HepG2 (cell line): ENCODE measurements around the gene UCKL1. TPM values are rescaled to one million over a fixed set of nuclear protein-coding genes. Genes with fewer than 3 reads are reported as not detected.
A peak's percentile ranks its signal among the peaks of the same experiment; 100 is the strongest.

ENCODE experiments used
- ATAC-seq: fragments of 200-7000 bp; cut with Tn5 transposase; 3 replicates; pipeline ENCODE4 v1.9.1; 2020; ENCODE audit warnings: mild to moderate bottlenecking, moderate library complexity
- BruUV-seq: library from RNA; stranded (reverse); fragments of 400-500 nt; replicated peaks from 2 replicates; lab custom pipeline; 2021; lab: Mats Ljungman, UMichigan
- CTCF ChIA-PET: fragments of 300-600 bp; formaldehyde crosslinking; extraction: SDS; loops from one replicate; lab custom pipeline; 2021; ENCODE audit warnings: low total read pairs, inconsistent platforms, low intra/inter-chr PET ratio; lab: Yijun Ruan, JAX
- POLR2A ChIA-PET: fragments of 350-600 bp; sonication (Branson Sonifier 250); formaldehyde crosslinking; loops from one replicate; lab custom pipeline; 2020; ENCODE audit warnings: antibody characterized with exemption, inconsistent platforms; lab: Yijun Ruan, JAX
- DNase-seq: peaks from one replicate; pipeline ENCODE4 v3.0.0-alpha.2; 2015; ENCODE audit warnings: low spot score
- FAIRE-seq: peaks from 3 replicates; lab custom pipeline; 2011; peaks lifted over from hg19 to GRCh38; lab: Jason Lieb, UNC
- H2AFZ ChIP-seq: one replicate; pipeline ENCODE4 v1.6.1; 2011; ENCODE audit warnings: low read length, inconsistent platforms
- H3K27ac ChIP-seq: fragments of 300-600 bp; 3 replicates; pipeline ENCODE4 v1.8.0; 2011; ENCODE audit warnings: mixed run types, mild to moderate bottlenecking, mixed read lengths, low read length, inconsistent platforms; ENCODE audit not compliant: insufficient read depth; ENCODE audit errors: extremely low read length
- H3K27me3 ChIP-seq, 2 experiments: fragments of 200-600 bp in 1 of 2; 2 replicates in 1 of 2; 3 replicates in 1 of 2; pipeline versions ENCODE4 v1.6.0 to v1.8.0; 2011; ENCODE audit warnings: low read length in 2 of 2, mild to moderate bottlenecking in 2 of 2, moderate library complexity in 2 of 2, inconsistent platforms in 1 of 2; ENCODE audit not compliant: insufficient read depth in 2 of 2, control insufficient read depth in 1 of 2
- H3K36me3 ChIP-seq, 2 experiments: fragments of 200-600 bp in 1 of 2; replicated peaks in 1 of 2; 2 replicates in 1 of 2; 3 replicates in 1 of 2; pipeline versions ENCODE4 v1.5.1 to v1.8.0; 2011; ENCODE audit warnings: low read length in 2 of 2, inconsistent platforms in 1 of 2; ENCODE audit not compliant: insufficient read depth in 2 of 2, control insufficient read depth in 1 of 2
- H3K4me1 ChIP-seq: 2 replicates; pipeline ENCODE4 v1.5.1; 2012; ENCODE audit warnings: low read length, inconsistent platforms; ENCODE audit not compliant: insufficient read depth
- H3K4me2 ChIP-seq: 2 replicates; pipeline ENCODE4 v1.6.0; 2011; ENCODE audit warnings: low read depth, low read length, inconsistent platforms
- H3K4me3 ChIP-seq, 3 experiments: fragments of 200-600 bp in 1 of 3; sonication (generic), shearing (Covaris generic) in 1 of 3; replicated peaks in 1 of 3; 2 replicates each; pipeline ENCODE4 v1.5.1; 2011 to 2016; ENCODE audit warnings: low read length in 3 of 3, inconsistent platforms in 2 of 3, low read depth in 2 of 3, mild to moderate bottlenecking in 2 of 3, control low read depth in 1 of 3, mixed read lengths in 1 of 3; ENCODE audit not compliant: insufficient read depth in 1 of 3
- H3K79me2 ChIP-seq: one replicate; pipeline ENCODE4 v1.6.1; 2011; ENCODE audit warnings: low read length, inconsistent platforms; ENCODE audit not compliant: insufficient read depth
- H3K9ac ChIP-seq: 2 replicates; pipeline ENCODE4 v1.6.0; 2011; ENCODE audit warnings: mild to moderate bottlenecking, low read depth, low read length, inconsistent platforms; ENCODE audit not compliant: insufficient read depth
- H3K9me3 ChIP-seq: 2 replicates; pipeline ENCODE4 v1.5.1; 2012; ENCODE audit warnings: mild to moderate bottlenecking, low read length
- H4K20me1 ChIP-seq: 2 replicates; pipeline ENCODE4 v1.6.0; 2011; ENCODE audit warnings: inconsistent platforms, mild to moderate bottlenecking, low read length, moderate library complexity; ENCODE audit not compliant: insufficient read depth
- DMAP1 ChIP-seq: IDR thresholded peaks from 2 replicates; pipeline ENCODE4 v1.6.1; 2016
- HES4 ChIP-seq: sonication (generic); formaldehyde crosslinking; IDR thresholded peaks from 2 replicates; pipeline ENCODE4 v1.9.0; 2021; ENCODE audit warnings: mild to moderate bottlenecking, missing genetic modification reagents, borderline replicate concordance
- HMG20A ChIP-seq: IDR thresholded peaks from 2 replicates; pipeline ENCODE4 v1.6.1; 2016; ENCODE audit warnings: borderline replicate concordance
- LRRFIP1 ChIP-seq: sonication (generic); formaldehyde crosslinking; conservative IDR thresholded peaks from 2 replicates; pipeline ENCODE4 v1.4.0; 2020; ENCODE audit warnings: missing genetic modification reagents
- MAZ ChIP-seq, 2 experiments: sonication (generic) in 1 of 2; formaldehyde crosslinking in 1 of 2; IDR thresholded peaks; 2 replicates each; pipeline versions ENCODE4 v1.5.0 to v1.6.1; 2012 to 2020; ENCODE audit warnings: low read depth in 2 of 2, mild to moderate bottlenecking in 2 of 2, borderline replicate concordance in 1 of 2, improper control_type of control experiment in 1 of 2, low read length in 1 of 2, missing genetic modification reagents in 1 of 2, moderate library complexity in 1 of 2
- NFAT5 ChIP-seq: sonication (generic); formaldehyde crosslinking; IDR thresholded peaks from 2 replicates; pipeline ENCODE4 v1.4.0; 2020; ENCODE audit warnings: missing genetic modification reagents
- NFATC3 ChIP-seq: sonication (generic); formaldehyde crosslinking; IDR thresholded peaks from 2 replicates; pipeline ENCODE4 v1.5.1; 2020; ENCODE audit warnings: mild to moderate bottlenecking, missing genetic modification reagents
- NFE2L1 ChIP-seq: sonication (generic); formaldehyde crosslinking; IDR thresholded peaks from 2 replicates; pipeline ENCODE4 v1.4.0; 2020; ENCODE audit warnings: missing genetic modification reagents, mild to moderate bottlenecking, borderline replicate concordance
- TBX2 ChIP-seq: sonication (generic); formaldehyde crosslinking; IDR thresholded peaks from 2 replicates; pipeline ENCODE4 v1.5.0; 2020; ENCODE audit warnings: missing genetic modification reagents, mild to moderate bottlenecking, borderline replicate concordance
- ZFP41 ChIP-seq: sonication (generic); formaldehyde crosslinking; IDR thresholded peaks from 2 replicates; pipeline ENCODE4 v1.4.0; 2020; ENCODE audit warnings: mild to moderate bottlenecking, missing genetic modification reagents, borderline replicate concordance
- ZFX ChIP-seq: sonication (generic); formaldehyde crosslinking; IDR thresholded peaks from 2 replicates; pipeline ENCODE4 v1.4.0; 2020; ENCODE audit warnings: mild to moderate bottlenecking, low read depth, missing genetic modification reagents, moderate library complexity
- ZNF17 ChIP-seq: sonication (generic); formaldehyde crosslinking; IDR thresholded peaks from 2 replicates; pipeline ENCODE4 v1.5.0; 2020; ENCODE audit warnings: mild to moderate bottlenecking, missing genetic modification reagents
- ZNF224 ChIP-seq: sonication (generic); formaldehyde crosslinking; IDR thresholded peaks from 2 replicates; pipeline ENCODE4 v1.5.0; 2020; ENCODE audit warnings: mild to moderate bottlenecking, missing genetic modification reagents
- ZNF30 ChIP-seq: sonication (generic); formaldehyde crosslinking; IDR thresholded peaks from 2 replicates; pipeline ENCODE4 v1.5.0; 2020; ENCODE audit warnings: mild to moderate bottlenecking, missing genetic modification reagents
- ZNF556 ChIP-seq: sonication (generic); formaldehyde crosslinking; IDR thresholded peaks from 2 replicates; pipeline ENCODE4 v1.4.0; 2020; ENCODE audit warnings: mild to moderate bottlenecking, missing genetic modification reagents, borderline replicate concordance
- WGBS: methylation state at CpG from one replicate; pipeline ENCODE4 v1.1.6; 2017; ENCODE audit warnings: low lambda C conversion rate; 5-methylcytosine and 5-hydroxymethylcytosine counted together
- in situ Hi-C: cut with HindIII; loops from 2 replicates; pipeline ENCODE4 v1.10.0; 2017; ENCODE audit warnings: low pct_unique_long_range_greater_than_20kb; ENCODE audit not compliant: extremely low pct_ligation_motif_present
- intact Hi-C: fragments of 100-400 bp; cut with micrococcal nuclease; formaldehyde crosslinking; loops from one replicate; pipeline ENCODE4 v1.10.0; 2022; ENCODE audit not compliant: unreplicated experiment
- polyA plus RNA-seq, 8 experiments: library from polyadenylated mRNA; depleted of rRNA in 3 of 8; stranded (reverse) in 7 of 8; unstranded in 1 of 8; fragments of >200 nt; fragmentation: Illumina TruSeq in 4 of 8; extraction: Trizol in 4 of 8; gene quantifications; 2 replicates each; pipeline versions ENCODE4 v1.2.1 to v1.2.3, GENCODE V29; 2011 to 2016; ENCODE audit warnings: low read depth in 4 of 8, missing spikeins in 1 of 8, mixed read lengths in 1 of 8; ENCODE audit not compliant: insufficient read depth in 1 of 8
- total RNA-seq, 5 experiments: library from RNA; depleted of rRNA; stranded (reverse); fragments of >200 nt; fragmentation: Illumina TruSeq; extraction: Trizol; gene quantifications; 2 replicates each; pipeline ENCODE4 v1.2.3, GENCODE V29; 2016; ENCODE audit warnings: low read depth in 1 of 5

The UCKL1 gene
- total and polyA plus RNA-seq, 2 of the 13 experiments (the other 11 are each of a cell fraction or from before 2014, with no cell fraction given) = 50.2 to 126 TPM

- H3K36me3 ChIP-seq = peaks cover 15 to 22% of the 10 kb centered on the region in 2 experiments
- H3K27me3 ChIP-seq = no peaks in the 10 kb centered on the region
- H4K20me1 ChIP-seq = peaks cover 88% of the 10 kb centered on the region
- intact Hi-C loops (no loop called here), in situ Hi-C loops (no loop called here)
- no TSS peak for BruUV-seq
- no peak overlapping the region for H2AFZ ChIP-seq
- ChIA-PET POLR2A (interaction anchor here (0.6 to 1.3 kb wide), 2 partner anchors 21 to 105 kb away, joined by 3 to 4 read pairs; no protein-coding TSS in a partner anchor), CTCF (interaction anchor here (1.5 kb wide), 1 partner anchor 23 kb away, joined by 4 read pairs; no protein-coding TSS in a partner anchor)
- peak overlapping the region; percentile 10; the same call in 1 of the 2 replicates for H3K9ac ChIP-seq
- no peaks in the 10 kb centered on the region for H3K9me3 ChIP-seq
- no peak overlapping the region for H3K4me3 ChIP-seq
- peaks cover 88% of the 10 kb centered on the region for H3K79me2 ChIP-seq
- ATAC-seq = no peak
- H3K4me2 ChIP-seq = peak overlapping the region; percentile 4; the same call in 1 of the 2 replicates
- FAIRE-seq = no peak
- no peak for DNase-seq
- H3K27ac ChIP-seq = peak overlapping the region; percentile 13
- 63% methylated on average over 6 of the region's 20 CpGs for WGBS
- peaks cover 69% of the 10 kb centered on the region for H3K4me1 ChIP-seq
- TF ChIP-seq HMG20A (no peak), ZFX (0 out of 2 replicates have a peak, but pooled peaks have one; percentile 37), ZNF30 (CRISPR knock-in tag) (no peak), TBX2 (CRISPR knock-in tag) (0 out of 2 replicates have a peak, but pooled peaks have one; percentile 9), DMAP1 (CRISPR knock-in tag) (no peak), ZNF556 (CRISPR knock-in tag) (0 out of 2 replicates have a peak, but pooled peaks have one; percentile 52), NFE2L1 (CRISPR knock-in tag) (0 out of 2 replicates have a peak, but pooled peaks have one; percentile 69), ZNF17 (CRISPR knock-in tag) (no peak), NFAT5 (CRISPR knock-in tag) (0 out of 2 replicates have a peak, but pooled peaks have one; percentile 11), HES4 (CRISPR knock-in tag) (no peak), NFATC3 (CRISPR knock-in tag) (no peak), LRRFIP1 (CRISPR knock-in tag) (no peak), MAZ (IDR thresholded peaks at IDR 0.05; ENCODE audit: borderline replicate concordance, low read depth, low read length) (no peak), MAZ (CRISPR knock-in tag; IDR thresholded peaks at IDR 0.05; ENCODE audit: low read depth) (no peak), ZFP41 (peak; percentile 34; the same call in 1 of the 2 replicates), ZNF224 (CRISPR knock-in tag) (0 out of 2 replicates have a peak, but pooled peaks have one; percentile 0)
Measured at GRCh38 chr20:63950701-63951397, 5.4 kb downstream of the UCKL1 start.
